Activated CD4-positive, CD25-positive, alpha-beta regulatory T cell treated with anti-CD3 and anti-CD28 coated beads, Interleukin-2, amount 50 U/mL, for 24 hours (primary cell): ENCODE measurements around the gene RABGAP1.

Source experiments
- ATAC-seq, 2 donors: fragments of 150-1000 bp; cut with Tn5 transposase; one replicate each; pipeline ENCODE4 v1.10.0; 2021; ENCODE audit warnings: mild to moderate bottlenecking in 1 of 2, moderate library complexity in 1 of 2

Gene RABGAP1

GRCh38 chr9:122944960-122945888 is 4.4 kb downstream of the RABGAP1 start:
- ATAC-seq: no peak

GRCh38 chr9:122946461-122947005 is 5.7 kb downstream of the RABGAP1 start:
- ATAC-seq: no peak

GRCh38 chr9:122948313-122948712 is 7.5 kb downstream of the RABGAP1 start:
- ATAC-seq: peak; percentile 90 to 95

- ATAC-seq: no peak
Observed at GRCh38 chr9:122949696-122950095, 8.9 kb downstream of the RABGAP1 start.

- ATAC-seq: no peak
Observed at GRCh38 chr9:122950263-122950662, 9.4 kb downstream of the RABGAP1 start.

GRCh38 chr9:122951056-122951455 is 10.2 kb downstream of the RABGAP1 start:
- ATAC-seq: no peak

GRCh38 chr9:122954253-122954691 is 13.5 kb downstream of the RABGAP1 start:
- ATAC-seq: no peak

GRCh38 chr9:122955961-122956360 is 15.1 kb downstream of the RABGAP1 start:
- no peak for ATAC-seq

GRCh38 chr9:122961139-122961538 is 20.3 kb downstream of the RABGAP1 start:
- ATAC-seq: no peak

- ATAC-seq: no peak
Observed at GRCh38 chr9:122975196-122975595, 34.4 kb downstream of the RABGAP1 start.

- no peak for ATAC-seq
Observed at GRCh38 chr9:122978601-122979000, 37.8 kb downstream of the RABGAP1 start.

GRCh38 chr9:122986010-122986409 is 45.2 kb downstream of the RABGAP1 start:
- ATAC-seq: no peak

GRCh38 chr9:122988141-122988540 is 47.3 kb downstream of the RABGAP1 start:
- no peak for ATAC-seq

GRCh38 chr9:122988920-122989621 is 48.3 kb downstream of the RABGAP1 start:
- peak; percentile 64 to 65 for ATAC-seq

GRCh38 chr9:122991370-122991830 is 50.6 kb downstream of the RABGAP1 start:
- ATAC-seq: peak; percentile 88 to 91

- no peak for ATAC-seq
Observed at GRCh38 chr9:122996586-122996985, 55.8 kb downstream of the RABGAP1 start.

- no peak for ATAC-seq
Observed at GRCh38 chr9:122998448-122998847, 57.6 kb downstream of the RABGAP1 start.

GRCh38 chr9:123000371-123001068 is 59.7 kb downstream of the RABGAP1 start:
- ATAC-seq: no peak

- ATAC-seq: no peak
Observed at GRCh38 chr9:123002754-123003153, 61.9 kb downstream of the RABGAP1 start.

- no peak for ATAC-seq
Observed at GRCh38 chr9:123003466-123003865, 62.6 kb downstream of the RABGAP1 start.

- ATAC-seq: no peak
Observed at GRCh38 chr9:123005964-123006363, 65.1 kb downstream of the RABGAP1 start.

- no peak for ATAC-seq
Observed at GRCh38 chr9:123007269-123007668, 66.4 kb downstream of the RABGAP1 start.

GRCh38 chr9:123008909-123009308 is 68.1 kb downstream of the RABGAP1 start:
- ATAC-seq: no peak
